GM19455 (cell line): Measurements from ENCODE around the gene IRF4.

Source experiments
- ATAC-seq: cut with Tn5 transposase; IDR thresholded peaks from one replicate; pipeline ENCODE4 v1.9.1; 2021; ENCODE audit not compliant: unreplicated experiment

IRF4 gene

DNA sequence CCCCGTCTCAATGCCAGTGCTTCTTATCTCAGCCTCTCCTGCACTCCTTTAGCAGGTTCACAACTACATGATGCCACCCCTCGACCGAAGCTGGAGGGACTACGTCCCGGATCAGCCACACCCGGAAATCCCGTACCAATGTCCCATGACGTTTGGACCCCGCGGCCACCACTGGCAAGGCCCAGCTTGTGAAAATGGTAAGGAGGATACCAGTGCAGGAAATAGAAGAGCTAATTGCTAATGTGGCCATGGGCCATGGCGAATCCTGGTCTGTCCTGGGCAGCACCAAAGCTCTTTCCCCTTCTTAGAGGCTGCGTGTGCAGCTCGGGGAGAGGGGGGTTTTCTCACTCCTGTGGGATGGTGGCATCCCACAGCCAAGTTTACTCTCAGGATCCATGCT is 5.5 kb downstream of the IRF4 start:
- no peak for ATAC-seq

DNA sequence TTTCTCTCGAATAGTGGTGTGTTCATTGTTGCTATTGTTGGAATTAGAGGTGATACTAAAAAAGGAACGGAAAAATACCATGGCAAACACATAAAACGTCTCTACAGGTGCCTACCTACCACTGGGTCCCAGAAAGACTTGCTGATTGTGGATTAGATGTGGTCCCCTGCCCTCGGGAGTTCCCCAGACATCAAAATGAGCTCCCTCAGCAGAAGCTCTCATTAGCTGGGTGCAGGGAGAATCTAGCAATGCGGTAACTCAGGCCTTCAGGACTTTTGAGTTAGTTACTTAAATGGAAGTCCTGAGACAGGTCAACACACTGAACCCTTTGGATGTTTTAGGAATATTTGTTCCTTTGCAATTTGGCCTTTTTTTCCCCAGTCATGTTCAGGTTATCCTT is 6.1 kb downstream of the IRF4 start:
- ATAC-seq, result no peak

DNA sequence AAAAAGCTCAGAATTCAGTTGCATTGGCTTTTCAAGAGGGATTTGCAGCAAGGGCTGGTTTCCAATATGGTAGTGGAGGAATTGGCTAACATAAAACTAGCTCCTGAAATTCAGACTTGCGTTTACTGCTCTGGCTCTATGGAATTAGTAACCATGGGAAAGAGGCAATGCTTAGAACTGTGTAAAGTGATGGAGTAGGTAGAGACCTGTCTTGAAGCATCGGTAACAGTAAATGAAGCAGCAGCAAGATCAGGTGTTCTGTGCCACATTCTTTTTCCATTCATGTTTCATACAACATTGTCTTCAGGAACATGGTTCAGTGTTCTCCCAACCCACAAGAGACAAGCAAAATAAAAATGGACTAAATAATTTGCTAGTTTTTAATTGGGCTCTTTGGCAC is 6.5 kb downstream of the IRF4 start:
- ATAC-seq, result no peak

DNA sequence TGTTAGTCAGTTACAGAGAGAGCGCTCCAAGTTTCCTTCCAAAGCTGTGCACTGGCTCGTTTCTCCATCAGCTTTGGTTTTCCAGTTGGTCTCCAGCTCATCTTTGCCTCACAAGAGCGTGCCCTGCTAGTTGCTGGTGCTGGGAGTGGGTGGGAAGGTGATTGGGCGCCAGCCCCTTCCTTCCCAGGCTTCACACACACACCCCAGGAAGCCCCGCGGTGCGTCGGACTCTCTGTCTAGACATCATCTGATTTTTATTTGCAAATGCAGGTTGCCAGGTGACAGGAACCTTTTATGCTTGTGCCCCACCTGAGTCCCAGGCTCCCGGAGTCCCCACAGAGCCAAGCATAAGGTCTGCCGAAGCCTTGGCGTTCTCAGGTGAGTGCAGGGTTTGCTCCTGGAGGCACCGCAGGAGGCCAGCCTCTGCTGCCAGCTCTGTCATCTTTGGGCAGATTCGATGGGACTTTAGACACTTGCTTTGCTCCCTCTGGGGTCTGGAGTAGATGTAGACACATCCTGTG is 7.1 kb downstream of the IRF4 start:
- ATAC-seq, result no peak

DNA sequence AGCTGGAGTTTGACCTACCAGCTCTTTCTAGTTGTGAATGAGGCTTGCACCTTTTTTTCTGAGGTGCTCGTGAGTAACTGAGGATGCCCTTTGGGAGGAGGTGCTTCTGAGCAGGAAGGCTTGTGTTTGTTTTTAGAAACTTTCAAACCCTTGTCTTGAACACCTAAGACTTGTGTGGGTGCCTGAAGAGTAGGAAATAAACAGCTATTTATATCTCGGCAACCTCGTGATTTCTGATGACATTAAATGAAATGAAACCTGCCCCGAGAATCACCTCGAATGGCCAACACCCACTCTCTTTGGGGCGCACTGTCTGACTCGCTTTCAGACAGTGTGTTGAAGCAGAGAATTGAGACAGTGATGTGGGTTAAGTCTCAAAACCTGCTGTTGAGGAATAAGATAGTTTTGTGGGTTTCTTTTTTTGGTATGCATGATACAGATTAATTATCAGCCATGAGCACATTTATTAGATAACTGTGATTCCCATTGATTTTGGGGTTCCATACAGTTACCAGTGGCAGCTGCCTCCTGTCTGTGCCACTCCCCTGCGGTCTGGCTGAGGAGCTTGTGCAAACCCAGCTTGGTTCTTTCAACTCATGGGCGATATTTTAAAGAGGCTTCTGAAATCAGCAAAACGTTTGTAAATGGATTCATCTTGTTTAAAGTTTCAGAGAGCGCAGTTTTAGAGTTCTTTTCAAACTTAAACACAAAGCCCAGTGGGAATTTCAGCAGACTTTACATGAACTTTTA is 8.4 kb downstream of the IRF4 start:
- ATAC-seq, result no peak

DNA sequence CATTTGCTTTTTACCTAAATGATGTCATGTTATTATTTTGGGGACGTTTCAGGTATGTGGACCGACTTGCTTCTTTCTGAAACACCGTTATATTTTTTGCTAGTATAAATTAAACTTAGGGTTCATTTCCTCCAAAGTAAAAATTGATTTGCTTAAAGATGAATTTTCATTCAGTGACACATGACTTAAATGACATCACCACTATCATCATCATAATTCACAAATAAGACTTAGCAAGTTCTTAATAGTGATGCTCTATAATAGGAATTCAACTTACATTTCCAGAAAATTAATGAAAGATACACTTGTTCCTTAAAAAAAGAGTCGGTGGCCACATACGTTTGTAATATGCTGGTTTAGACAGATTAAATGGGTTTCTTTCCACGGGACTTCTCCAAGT is 9.3 kb downstream of the IRF4 start:
- no peak for ATAC-seq

DNA sequence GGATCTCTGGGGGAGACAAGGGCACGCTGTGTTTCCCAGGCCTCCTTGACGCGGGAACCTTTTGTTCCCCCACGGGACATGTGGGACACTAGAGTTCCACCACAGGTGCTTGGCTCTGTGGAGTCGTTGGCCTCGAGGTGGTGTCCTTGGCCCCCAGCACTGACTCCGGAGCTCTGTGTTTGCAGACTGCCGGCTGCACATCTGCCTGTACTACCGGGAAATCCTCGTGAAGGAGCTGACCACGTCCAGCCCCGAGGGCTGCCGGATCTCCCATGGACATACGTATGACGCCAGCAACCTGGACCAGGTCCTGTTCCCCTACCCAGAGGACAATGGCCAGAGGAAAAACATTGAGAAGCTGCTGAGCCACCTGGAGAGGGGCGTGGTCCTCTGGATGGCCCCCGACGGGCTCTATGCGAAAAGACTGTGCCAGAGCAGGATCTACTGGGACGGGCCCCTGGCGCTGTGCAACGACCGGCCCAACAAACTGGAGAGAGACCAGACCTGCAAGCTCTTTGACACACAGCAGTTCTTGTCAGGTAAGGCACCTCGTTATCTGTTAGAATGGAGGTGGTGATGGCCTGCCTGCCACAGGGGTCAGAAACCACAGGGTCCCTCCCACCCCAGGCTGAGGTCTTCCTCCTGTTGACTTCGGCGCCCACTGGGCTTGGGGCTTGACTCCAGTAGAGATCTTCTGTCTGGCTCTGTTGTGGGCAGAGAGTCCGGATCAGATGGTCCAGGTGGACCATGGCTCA is 9.9 kb downstream of the IRF4 start:
- ATAC-seq, result no peak

DNA sequence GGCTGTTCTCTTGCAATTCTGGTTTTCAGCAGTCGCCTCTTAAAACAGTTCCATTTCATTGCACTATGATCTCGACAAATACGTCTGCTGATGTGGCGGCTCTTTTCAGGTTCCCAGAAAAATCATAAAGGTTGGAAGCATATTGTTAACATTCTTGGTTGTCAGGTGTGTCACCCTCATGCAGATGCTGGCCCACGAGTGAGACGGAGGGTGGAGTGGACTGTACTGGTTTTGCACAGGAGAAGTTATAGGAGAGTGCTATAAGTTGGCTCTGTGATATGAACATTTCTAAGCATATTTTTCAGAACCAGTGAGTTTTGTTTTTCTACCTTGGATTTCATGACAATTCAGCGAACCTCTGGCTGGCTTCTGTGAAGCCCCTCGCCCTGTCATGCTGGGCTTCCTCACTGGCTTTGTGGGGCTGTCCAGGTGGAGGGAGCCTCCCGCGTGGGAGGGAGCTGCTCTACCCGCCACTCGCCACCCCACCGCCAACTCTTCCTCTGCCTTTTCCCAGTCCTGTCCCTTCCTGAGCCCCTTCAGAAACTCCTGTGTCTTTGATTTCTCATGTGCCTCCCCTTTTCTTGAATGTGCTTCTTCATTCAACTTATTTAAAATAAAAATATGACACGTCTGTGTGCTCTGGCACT is 10.6 kb downstream of the IRF4 start:
- no peak for ATAC-seq

DNA sequence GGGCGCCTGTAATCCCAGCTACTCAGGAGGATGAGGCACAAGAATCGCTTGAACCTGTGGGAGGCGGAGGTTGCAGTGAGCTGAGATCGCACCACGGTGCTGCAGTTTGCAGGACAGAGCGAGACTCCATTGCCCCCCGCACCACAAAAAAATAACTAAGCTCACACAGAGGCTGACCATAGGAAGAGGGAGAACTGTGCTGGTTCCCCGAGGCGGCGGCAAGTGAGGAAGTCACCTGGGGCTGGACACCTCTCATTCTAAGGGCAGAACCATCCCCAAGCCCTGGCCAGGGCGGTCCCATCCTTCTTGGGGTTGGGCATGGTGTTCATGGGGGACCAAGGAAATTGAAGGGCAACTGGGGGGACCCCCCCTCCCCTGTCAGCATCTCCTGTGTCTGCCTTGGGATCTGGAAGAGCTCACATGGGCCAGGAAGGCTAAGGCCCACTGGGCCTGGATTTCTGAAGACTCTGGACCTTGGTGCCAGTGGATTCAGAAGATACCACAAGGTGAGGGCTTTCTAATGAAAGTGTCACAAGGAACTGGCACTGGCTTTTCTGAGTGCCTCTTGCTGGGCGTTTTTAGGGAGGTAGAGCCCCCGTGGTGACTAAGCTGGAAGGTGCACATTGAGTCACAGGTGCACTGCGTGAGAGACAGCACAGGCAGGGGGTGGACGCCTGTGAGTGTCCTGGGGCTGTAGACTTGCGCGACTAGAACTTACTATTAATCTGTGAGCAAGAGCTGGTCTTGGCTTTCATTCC is 11.5 kb downstream of the IRF4 start:
- ATAC-seq, result no peak

DNA sequence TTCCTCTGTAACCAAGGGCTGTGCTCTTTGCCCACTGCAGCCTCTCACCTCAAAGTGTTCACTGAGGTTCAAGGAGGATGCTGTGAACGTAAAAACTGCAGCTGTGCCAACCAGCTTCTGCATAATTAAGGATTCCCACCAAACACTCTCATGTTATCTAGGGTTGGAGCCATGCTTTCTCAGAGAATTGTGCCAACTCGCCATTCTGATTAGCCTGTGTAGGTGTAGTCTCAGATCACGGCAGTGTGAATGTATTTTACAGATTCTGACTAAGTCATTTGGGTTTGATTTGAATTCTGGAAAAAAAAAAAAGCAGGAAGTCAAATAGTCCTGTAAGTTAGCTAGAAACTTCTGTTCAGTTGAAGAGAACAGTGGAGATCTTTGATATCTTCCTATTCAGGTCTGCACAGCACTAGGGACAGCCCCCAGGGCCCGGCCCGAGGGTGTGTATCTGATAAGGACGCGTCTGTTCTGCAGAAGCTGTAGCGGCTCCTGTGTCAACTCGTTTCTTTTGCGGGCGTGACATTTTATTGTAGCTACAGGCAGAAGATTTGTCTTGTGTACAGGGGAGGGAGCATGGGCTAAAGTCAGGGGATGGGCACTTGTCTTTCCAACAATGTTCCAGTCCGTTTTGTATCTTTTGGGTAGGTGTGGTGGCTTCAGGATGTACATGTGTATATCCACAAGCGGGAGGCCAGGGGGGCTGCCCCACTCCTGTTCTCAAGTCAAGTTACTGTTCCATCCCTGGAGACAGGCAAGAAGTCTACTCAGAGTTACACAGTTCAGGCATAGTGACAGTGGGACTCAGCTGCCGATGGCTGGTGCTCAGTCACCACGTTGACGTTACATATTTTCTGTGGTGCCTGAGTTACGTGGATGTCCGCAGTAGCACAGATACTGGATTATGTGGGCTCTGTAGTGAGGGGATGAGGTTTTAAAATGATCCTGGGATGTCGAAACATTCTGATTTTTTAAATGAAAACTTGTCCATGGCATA is 12.4 kb downstream of the IRF4 start:
- ATAC-seq, result no peak

DNA sequence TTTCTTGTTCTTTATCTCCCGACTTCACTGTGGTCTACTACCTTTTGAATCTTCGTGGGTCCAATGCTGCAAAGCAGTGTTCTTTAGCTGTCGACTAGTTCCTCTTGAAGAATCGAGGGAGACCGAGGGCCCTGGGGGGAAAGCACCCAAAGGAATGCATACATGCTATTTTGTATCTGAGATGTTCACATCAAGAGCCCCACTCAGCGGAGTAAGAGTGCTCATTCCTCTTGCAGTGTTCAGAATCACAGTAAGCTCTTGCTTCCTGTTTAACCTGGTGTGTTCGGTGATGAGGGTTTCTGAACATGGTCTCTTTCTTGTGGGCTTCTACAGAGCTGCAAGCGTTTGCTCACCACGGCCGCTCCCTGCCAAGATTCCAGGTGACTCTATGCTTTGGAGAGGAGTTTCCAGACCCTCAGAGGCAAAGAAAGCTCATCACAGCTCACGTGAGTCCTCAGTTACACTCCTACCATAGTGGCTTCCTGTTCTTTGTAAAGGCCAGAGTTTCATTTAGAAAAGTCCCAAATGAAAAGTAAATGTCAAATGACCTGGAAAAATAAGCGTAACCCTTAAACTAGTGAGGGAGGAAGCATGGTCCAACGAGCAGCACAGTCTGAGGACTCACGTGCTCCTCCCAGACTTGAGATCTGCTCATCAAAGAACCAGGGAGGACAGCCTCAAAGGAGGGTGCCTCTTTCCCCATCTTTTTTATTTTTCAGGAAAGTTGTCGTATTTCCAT is 13.3 kb downstream of the IRF4 start:
- no peak for ATAC-seq

DNA sequence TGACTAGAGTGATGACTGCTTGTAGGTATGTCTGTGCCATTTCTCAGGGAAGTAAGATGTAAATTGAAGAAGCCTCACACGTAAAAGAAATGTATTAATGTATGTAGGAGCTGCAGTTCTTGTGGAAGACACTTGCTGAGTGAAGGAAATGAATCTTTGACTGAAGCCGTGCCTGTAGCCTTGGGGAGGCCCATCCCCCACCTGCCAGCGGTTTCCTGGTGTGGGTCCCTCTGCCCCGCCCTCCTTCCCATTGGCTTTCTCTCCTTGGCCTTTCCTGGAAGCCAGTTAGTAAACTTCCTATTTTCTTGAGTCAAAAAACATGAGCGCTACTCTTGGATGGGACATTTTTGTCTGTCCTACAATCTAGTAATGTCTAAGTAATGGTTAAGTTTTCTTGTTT is 16.6 kb downstream of the IRF4 start:
- ATAC-seq, result no peak

DNA sequence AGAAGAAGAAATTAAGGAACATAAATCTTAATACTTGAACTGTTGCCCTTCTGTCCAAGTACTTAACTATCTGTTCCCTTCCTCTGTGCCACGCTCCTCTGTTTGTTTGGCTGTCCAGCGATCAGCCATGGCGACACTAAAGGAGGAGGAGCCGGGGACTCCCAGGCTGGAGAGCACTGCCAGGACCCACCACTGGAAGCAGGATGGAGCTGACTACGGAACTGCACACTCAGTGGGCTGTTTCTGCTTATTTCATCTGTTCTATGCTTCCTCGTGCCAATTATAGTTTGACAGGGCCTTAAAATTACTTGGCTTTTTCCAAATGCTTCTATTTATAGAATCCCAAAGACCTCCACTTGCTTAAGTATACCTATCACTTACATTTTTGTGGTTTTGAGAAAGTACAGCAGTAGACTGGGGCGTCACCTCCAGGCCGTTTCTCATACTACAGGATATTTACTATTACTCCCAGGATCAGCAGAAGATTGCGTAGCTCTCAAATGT is 17.1 kb downstream of the IRF4 start:
- ATAC-seq, result no peak

DNA sequence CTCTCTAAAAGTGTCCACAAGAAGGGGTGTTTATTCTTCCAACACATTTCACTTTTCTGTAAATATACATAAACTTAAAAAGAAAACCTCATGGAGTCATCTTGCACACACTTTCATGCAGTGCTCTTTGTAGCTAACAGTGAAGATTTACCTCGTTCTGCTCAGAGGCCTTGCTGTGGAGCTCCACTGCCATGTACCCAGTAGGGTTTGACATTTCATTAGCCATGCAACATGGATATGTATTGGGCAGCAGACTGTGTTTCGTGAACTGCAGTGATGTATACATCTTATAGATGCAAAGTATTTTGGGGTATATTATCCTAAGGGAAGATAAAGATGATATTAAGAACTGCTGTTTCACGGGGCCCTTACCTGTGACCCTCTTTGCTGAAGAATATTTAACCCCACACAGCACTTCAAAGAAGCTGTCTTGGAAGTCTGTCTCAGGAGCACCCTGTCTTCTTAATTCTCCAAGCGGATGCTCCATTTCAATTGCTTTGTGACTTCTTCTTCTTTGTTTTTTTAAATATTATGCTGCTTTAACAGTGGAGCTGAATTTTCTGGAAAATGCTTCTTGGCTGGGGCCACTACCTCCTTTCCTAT is 17.9 kb downstream of the IRF4 start:
- no peak for ATAC-seq

DNA sequence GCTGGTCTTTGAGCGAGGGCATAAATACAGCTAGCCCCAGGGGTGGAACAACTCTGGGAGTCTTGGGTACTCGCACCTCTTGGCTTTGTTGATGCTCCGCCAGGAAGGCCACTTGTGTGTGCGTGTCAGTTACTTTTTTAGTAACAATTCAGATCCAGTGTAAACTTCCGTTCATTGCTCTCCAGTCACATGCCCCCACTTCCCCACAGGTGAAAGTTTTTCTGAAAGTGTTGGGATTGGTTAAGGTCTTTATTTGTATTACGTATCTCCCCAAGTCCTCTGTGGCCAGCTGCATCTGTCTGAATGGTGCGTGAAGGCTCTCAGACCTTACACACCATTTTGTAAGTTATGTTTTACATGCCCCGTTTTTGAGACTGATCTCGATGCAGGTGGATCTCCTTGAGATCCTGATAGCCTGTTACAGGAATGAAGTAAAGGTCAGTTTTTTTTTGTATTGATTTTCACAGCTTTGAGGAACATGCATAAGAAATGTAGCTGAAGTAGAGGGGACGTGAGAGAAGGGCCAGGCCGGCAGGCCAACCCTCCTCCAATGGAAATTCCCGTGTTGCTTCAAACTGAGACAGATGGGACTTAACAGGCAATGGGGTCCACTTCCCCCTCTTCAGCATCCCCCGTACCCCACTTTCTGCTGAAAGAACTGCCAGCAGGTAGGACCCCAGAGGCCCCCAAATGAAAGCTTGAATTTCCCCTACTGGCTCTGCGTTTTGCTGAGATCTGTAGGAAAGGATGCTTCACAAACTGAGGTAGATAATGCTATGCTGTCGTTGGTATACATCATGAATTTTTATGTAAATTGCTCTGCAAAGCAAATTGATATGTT is 19.2 kb downstream of the IRF4 start:
- ATAC-seq, result no peak

DNA sequence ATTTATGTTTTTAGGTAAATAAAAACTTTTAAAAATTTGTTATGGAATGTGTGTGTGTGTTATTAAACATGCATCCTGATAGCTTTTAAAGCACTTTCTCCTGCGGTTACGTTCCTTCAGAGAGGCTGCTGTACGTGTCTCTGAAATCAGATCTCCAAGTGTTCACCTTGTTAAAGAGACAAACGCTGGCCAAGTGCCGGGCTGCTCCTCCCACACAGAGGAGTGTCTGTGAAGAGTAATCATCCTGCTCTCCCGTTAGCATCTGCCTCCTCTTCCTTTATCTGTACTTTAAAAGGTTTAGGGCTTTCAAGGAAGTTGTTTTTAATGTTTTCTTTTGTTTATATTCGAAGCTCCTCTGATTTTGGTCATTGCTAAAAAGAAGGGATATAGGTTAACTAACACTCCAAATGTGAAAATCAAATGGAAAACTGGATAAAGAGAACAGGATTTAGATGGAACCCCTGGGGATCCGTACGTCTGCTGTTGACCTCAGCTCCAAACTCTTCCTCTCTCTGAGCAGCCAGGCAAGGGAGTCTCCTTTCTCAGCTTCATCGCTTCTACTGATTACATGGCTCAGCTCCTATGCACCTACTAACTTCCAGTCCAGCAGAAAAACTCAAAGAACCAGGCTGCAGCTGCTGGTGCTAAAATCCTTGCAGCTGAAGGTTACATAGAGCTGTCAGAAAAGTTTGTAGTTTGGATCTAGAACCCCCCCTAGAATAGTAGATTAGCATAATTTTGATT is 20.0 kb downstream of the IRF4 start:
- ATAC-seq, result no peak
